H1 (cell line): ENCODE measurements around the gene RCE1. TPM values are rescaled to one million over a fixed set of nuclear protein-coding genes. Genes with fewer than 3 reads are reported as not detected.

Experiments
- CTCF ChIA-PET: fragments of 300-600 bp; sonication (Branson Sonifier 250); formaldehyde crosslinking; loops from one replicate; lab custom pipeline; 2021; ENCODE audit not compliant: partially characterized antibody; lab: Charles Lee
- POLR2A ChIA-PET: fragments of 300-600 bp; sonication (Branson Sonifier 250); formaldehyde crosslinking; loops from one replicate; lab custom pipeline; 2021; ENCODE audit warnings: inconsistent platforms; ENCODE audit not compliant: partially characterized antibody; lab: Charles Lee
- DNase-seq, 2 experiments: peaks; one replicate each; pipeline versions ENCODE4 v3.0.0 to v3.0.0-alpha.2; 2010 to 2022; ENCODE audit warnings: low spot score in 2 of 2, low read depth in 1 of 2, mixed read lengths in 1 of 2
- FAIRE-seq: peaks from 2 replicates; lab custom pipeline; 2011; peaks lifted over from hg19 to GRCh38; lab: Jason Lieb, UNC
- H2AFZ ChIP-seq: 2 replicates; pipeline ENCODE4 v1.8.1; 2012; ENCODE audit warnings: low read length, inconsistent platforms
- H2AK5ac ChIP-seq: 2 replicates; pipeline ENCODE4 v1.6.1; 2013; ENCODE audit warnings: low read depth, low read length
- H2BK120ac ChIP-seq: replicated peaks from 2 replicates; pipeline ENCODE3; 2013; ENCODE audit warnings: low read depth, low read length, inconsistent platforms
- H2BK12ac ChIP-seq: 2 replicates; pipeline ENCODE4 v1.6.1; 2013; ENCODE audit warnings: low read depth, low read length
- H2BK15ac ChIP-seq: 2 replicates; pipeline ENCODE4 v1.6.1; 2013; ENCODE audit warnings: low read length
- H2BK20ac ChIP-seq: 2 replicates; pipeline ENCODE4 v1.6.1; 2013; ENCODE audit warnings: low read length
- H2BK5ac ChIP-seq: 2 replicates; pipeline ENCODE4 v1.6.1; 2013; ENCODE audit warnings: low read depth, low read length
- H3K14ac ChIP-seq: 2 replicates; pipeline ENCODE4 v1.6.1; 2013; ENCODE audit warnings: inconsistent platforms; ENCODE audit not compliant: insufficient read length
- H3K18ac ChIP-seq: 2 replicates; pipeline ENCODE4 v1.6.1; 2013; ENCODE audit warnings: low read length; ENCODE audit errors: extremely low read depth
- H3K23ac ChIP-seq: 2 replicates; pipeline ENCODE4 v1.6.1; 2013; ENCODE audit warnings: inconsistent platforms; ENCODE audit not compliant: insufficient read length
- H3K23me2 ChIP-seq: 2 replicates; pipeline ENCODE4 v1.6.1; 2013; ENCODE audit warnings: low read depth, low read length
- H3K27ac ChIP-seq: 2 replicates; pipeline ENCODE4 v1.6.1; 2011; ENCODE audit warnings: low read depth, low read length, inconsistent platforms
- H3K27me3 ChIP-seq, 4 experiments: replicated peaks in 1 of 4; 1 replicate in 1 of 4; 2 replicates in 3 of 4; pipeline versions ENCODE4 v1.6.1 to v1.8.1; 2011 to 2013; ENCODE audit warnings: low read length in 3 of 4, mild to moderate bottlenecking in 3 of 4, inconsistent platforms in 2 of 4, mixed read lengths in 2 of 4, moderate library complexity in 1 of 4; ENCODE audit not compliant: control insufficient read depth in 3 of 4, insufficient read depth in 3 of 4; ENCODE audit errors: extremely low read depth in 1 of 4
- H3K36me3 ChIP-seq, 4 experiments: 2 replicates each; pipeline versions ENCODE4 v1.6.1 to v1.8.1; 2011 to 2013; ENCODE audit warnings: mild to moderate bottlenecking in 4 of 4, low read length in 3 of 4, moderate library complexity in 2 of 4, control low read depth in 1 of 4, inconsistent platforms in 1 of 4; ENCODE audit not compliant: insufficient read depth in 4 of 4, control insufficient read depth in 2 of 4
- H3K4ac ChIP-seq: replicated peaks from 2 replicates; pipeline ENCODE3; 2013; ENCODE audit warnings: low read length, low read depth, mixed read lengths, inconsistent platforms; ENCODE audit not compliant: insufficient read length
- H3K4me1 ChIP-seq, 4 experiments: replicated peaks in 1 of 4; 1 replicate in 1 of 4; 2 replicates in 3 of 4; pipeline versions ENCODE4 v1.6.1 to v1.8.1; 2011 to 2013; ENCODE audit warnings: low read length in 3 of 4, inconsistent platforms in 2 of 4, mixed read lengths in 1 of 4; ENCODE audit not compliant: insufficient read depth in 4 of 4, control insufficient read depth in 3 of 4
- H3K4me2 ChIP-seq, 2 experiments: 2 replicates each; pipeline versions ENCODE4 v1.6.1 to v1.8.1; 2011 to 2013; ENCODE audit warnings: low read depth in 2 of 2, low read length in 2 of 2, control low read depth in 1 of 2, inconsistent platforms in 1 of 2, mild to moderate bottlenecking in 1 of 2; ENCODE audit not compliant: insufficient read depth in 1 of 2
- H3K4me3 ChIP-seq, 4 experiments: fragments of 200-600, 300-600 bp in 1 of 4; sonication (generic), shearing (Covaris generic), sonication (Bioruptor Twin) in 1 of 4; 2 replicates each; pipeline versions ENCODE4 v1.5.1 to v1.8.1; 2011 to 2016; ENCODE audit warnings: low read length in 4 of 4, low read depth in 3 of 4, control low read depth in 2 of 4, inconsistent platforms in 2 of 4, mild to moderate bottlenecking in 2 of 4, mixed read lengths in 1 of 4, moderate library complexity in 1 of 4; ENCODE audit not compliant: insufficient read depth in 2 of 4; ENCODE audit errors: extremely low read depth in 1 of 4
- H3K56ac ChIP-seq: replicated peaks from 2 replicates; pipeline ENCODE3; 2013; ENCODE audit warnings: low read depth, mild to moderate bottlenecking, mixed read lengths, low read length, inconsistent platforms; ENCODE audit not compliant: insufficient read length
- H3K79me1 ChIP-seq: 2 replicates; pipeline ENCODE4 v1.6.1; 2013; ENCODE audit warnings: low read depth, low read length, control low read depth
- H3K79me2 ChIP-seq, 2 experiments: 2 replicates each; pipeline versions ENCODE4 v1.6.1 to v1.8.1; 2012 to 2013; ENCODE audit warnings: low read length in 2 of 2, mild to moderate bottlenecking in 2 of 2, inconsistent platforms in 1 of 2; ENCODE audit not compliant: insufficient read depth in 2 of 2, control insufficient read depth in 1 of 2
- H3K9ac ChIP-seq, 4 experiments: replicated peaks in 1 of 4; 1 replicate in 1 of 4; 2 replicates in 3 of 4; pipeline versions ENCODE4 v1.6.1 to v1.8.1; 2011 to 2013; ENCODE audit warnings: low read depth in 3 of 4, low read length in 3 of 4, control low read depth in 2 of 4, mild to moderate bottlenecking in 2 of 4, moderate library complexity in 2 of 4, inconsistent platforms in 1 of 4; ENCODE audit errors: extremely low read depth in 1 of 4
- H3K9me3 ChIP-seq, 2 experiments: 2 replicates each; pipeline versions ENCODE4 v1.6.1 to v1.8.1; 2012 to 2013; ENCODE audit warnings: mild to moderate bottlenecking in 2 of 2, moderate library complexity in 2 of 2, control low read depth in 1 of 2, inconsistent platforms in 1 of 2, low read depth in 1 of 2, low read length in 1 of 2, mixed read lengths in 1 of 2; ENCODE audit not compliant: insufficient read depth in 2 of 2
- H4K20me1 ChIP-seq, 2 experiments: replicated peaks in 1 of 2; 2 replicates each; pipeline versions ENCODE3 to v1.8.1; 2011 to 2013; ENCODE audit warnings: inconsistent platforms in 2 of 2, low read length in 2 of 2, mild to moderate bottlenecking in 1 of 2; ENCODE audit not compliant: insufficient read depth in 2 of 2, control insufficient read depth in 1 of 2
- H4K5ac ChIP-seq: 2 replicates; pipeline ENCODE4 v1.6.1; 2013; ENCODE audit warnings: low read length, low read depth, mixed read lengths, inconsistent platforms; ENCODE audit not compliant: insufficient read length
- H4K8ac ChIP-seq: 2 replicates; pipeline ENCODE4 v1.8.0; 2013; ENCODE audit warnings: mild to moderate bottlenecking, moderate library complexity, low read length, inconsistent platforms; ENCODE audit not compliant: insufficient read depth; ENCODE audit errors: extremely low read depth
- H4K91ac ChIP-seq: replicated peaks from 2 replicates; pipeline ENCODE3; 2013; ENCODE audit warnings: low read length, mixed read lengths, inconsistent platforms; ENCODE audit not compliant: insufficient read length
- WGBS, 2 experiments: shearing (Covaris generic) in 1 of 2; methylation state at CpG; one replicate each; pipeline versions ENCODE4 v1.1.6 to v1.1.7; 2013 to 2015; ENCODE audit warnings: low lambda C conversion rate in 2 of 2, mixed read lengths in 2 of 2, inconsistent platforms in 1 of 2, low coverage in 1 of 2, missing lambda C conversion rate in 1 of 2; ENCODE audit not compliant: insufficient replicate concordance in 2 of 2, insufficient coverage in 1 of 2, insufficient read length in 1 of 2; ENCODE audit errors: extremely low coverage in 1 of 2, missing lambda C conversion rate in 1 of 2; 5-methylcytosine and 5-hydroxymethylcytosine counted together
- polyA plus RNA-seq, 7 experiments: library from polyadenylated mRNA; depleted of rRNA in 3 of 7; stranded (reverse) in 5 of 7; unstranded in 2 of 7; fragments of >200 nt in 5 of 7; fragments of 200-250 nt in 2 of 7; gene quantifications; 1 replicate in 5 of 7; 2 replicates in 1 of 7; 4 replicates in 1 of 7; pipeline versions ENCODE4 v1.2.1 to v1.2.3, GENCODE V29; 2011 to 2013; ENCODE audit warnings: missing spikeins in 2 of 7, mixed read lengths in 2 of 7
- total RNA-seq: library from RNA; stranded (reverse); fragmentation: NEBNext Ultra II Directional; extraction: Animal tissue kit (Norgen Biotek cat#: 25700); gene quantifications from 2 replicates; pipeline ENCODE4 v1.2.1, GENCODE V29; 2021

Gene RCE1
- total and polyA plus RNA-seq, 2 of the 8 experiments (the other 6 are each of a cell fraction or from before 2014, with no cell fraction given): 35.8 to 84.8 TPM

DNA sequence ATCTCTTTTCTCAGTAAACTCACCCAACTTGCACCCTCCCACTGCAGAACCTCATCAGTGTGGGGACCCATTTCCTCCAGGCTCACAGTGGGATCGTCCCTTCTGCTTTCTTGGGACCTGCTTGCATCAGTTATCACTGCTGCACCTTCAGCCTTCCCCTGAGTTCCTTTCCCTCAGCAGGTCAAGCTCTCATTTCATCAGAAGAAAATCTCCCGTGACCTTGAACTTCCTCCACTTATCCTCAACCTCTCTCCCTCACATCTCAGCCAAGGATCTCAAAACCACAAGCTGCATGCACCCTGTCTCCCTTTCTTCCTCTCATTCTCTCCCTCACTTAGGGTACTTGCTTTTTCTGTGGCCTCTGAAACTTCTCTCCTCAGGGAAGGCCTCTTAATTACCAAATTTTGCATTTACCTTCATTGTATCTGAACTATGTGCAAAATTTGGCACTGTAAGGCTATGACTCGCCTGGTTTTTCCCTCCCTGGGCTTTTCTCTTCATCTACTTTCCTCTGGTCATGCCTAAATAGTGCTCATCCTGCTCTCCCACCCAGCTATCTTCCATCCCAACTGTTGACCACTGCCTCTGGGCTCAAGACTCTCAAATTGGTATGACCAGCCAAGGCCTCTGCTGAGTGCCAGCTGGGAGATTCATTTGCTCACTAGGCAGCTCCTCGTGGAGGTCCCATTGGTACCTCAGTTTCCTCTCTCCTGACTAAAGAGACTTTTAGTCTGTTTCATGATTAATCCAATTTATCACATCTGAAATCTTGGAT, 2.7 kb upstream of the RCE1 start:
- Histone ChIP-seq H3K9me3 (no peaks in the 10 kb centered on the region), H4K8ac (no peak overlapping the region), H2AFZ (no peak overlapping the region), H3K23me2 (peaks cover 9% of the 10 kb centered on the region), H2BK5ac (no peak overlapping the region; the same call in 1 of the 2 replicates), H2BK15ac (no peak overlapping the region), H3K14ac (no peak overlapping the region), H4K91ac (no peak overlapping the region), H3K23ac (no peak overlapping the region), H3K27ac (no peak overlapping the region), H3K4me2 (no peak overlapping the region), H3K79me1 (peaks cover 18% of the 10 kb centered on the region), H3K4ac (no peak overlapping the region), H2BK12ac (no peak overlapping the region), H2BK20ac (no peak overlapping the region), H3K36me3 (peaks cover 6 to 22% (median 11%) of the 10 kb centered on the region in 4 experiments), H3K56ac (no peak overlapping the region), H2AK5ac (no peak overlapping the region), H3K27me3 (no peaks in the 10 kb centered on the region), H3K4me3 (no peak overlapping the region), H4K20me1 (peaks cover 4 to 13% of the 10 kb centered on the region in 2 experiments), H2BK120ac (no peak overlapping the region), H4K5ac (no peak overlapping the region), H3K4me1 (peaks cover 0 to 11% (median 3%) of the 10 kb centered on the region in 4 experiments; a peak in 4 of 7 replicates), H3K79me2 (peaks cover 0 to 26% of the 10 kb centered on the region in 2 experiments; a peak in 3 of 4 replicates), H3K18ac (no peak overlapping the region), H3K9ac (no peak overlapping the region)
- ChIA-PET POLR2A (no interaction called here), CTCF (interaction anchor here (0.7 to 7.1 kb wide), 5 partner anchors 13 to 136 kb away, joined by 3 to 57 read pairs (median 7); no protein-coding TSS in a partner anchor)
- 93% methylated on average over 4 of the region's 4 CpGs; no CpG with 5 or more reads in 1 of the 2 experiments for WGBS, 2 experiments
- no peak for FAIRE-seq
- DNase-seq: no peak
